Activated CD8-positive, alpha-beta memory T cell treated with anti-CD3 and anti-CD28 coated beads, Interleukin-2, amount 50 U/mL, for 1 hour (primary cell): Measurements from ENCODE around the gene ZNF836.
"Not testable (repeated sequence)": the region's sequence is repeated elsewhere in the genome, so short reads cannot be mapped to it uniquely, and the experiment has no call there.

Experiments
- DNase-seq: peaks from one replicate; pipeline ENCODE4 v3.0.0-alpha.2; 2020; ENCODE audit errors: extremely low read depth

Gene ZNF836

DNA sequence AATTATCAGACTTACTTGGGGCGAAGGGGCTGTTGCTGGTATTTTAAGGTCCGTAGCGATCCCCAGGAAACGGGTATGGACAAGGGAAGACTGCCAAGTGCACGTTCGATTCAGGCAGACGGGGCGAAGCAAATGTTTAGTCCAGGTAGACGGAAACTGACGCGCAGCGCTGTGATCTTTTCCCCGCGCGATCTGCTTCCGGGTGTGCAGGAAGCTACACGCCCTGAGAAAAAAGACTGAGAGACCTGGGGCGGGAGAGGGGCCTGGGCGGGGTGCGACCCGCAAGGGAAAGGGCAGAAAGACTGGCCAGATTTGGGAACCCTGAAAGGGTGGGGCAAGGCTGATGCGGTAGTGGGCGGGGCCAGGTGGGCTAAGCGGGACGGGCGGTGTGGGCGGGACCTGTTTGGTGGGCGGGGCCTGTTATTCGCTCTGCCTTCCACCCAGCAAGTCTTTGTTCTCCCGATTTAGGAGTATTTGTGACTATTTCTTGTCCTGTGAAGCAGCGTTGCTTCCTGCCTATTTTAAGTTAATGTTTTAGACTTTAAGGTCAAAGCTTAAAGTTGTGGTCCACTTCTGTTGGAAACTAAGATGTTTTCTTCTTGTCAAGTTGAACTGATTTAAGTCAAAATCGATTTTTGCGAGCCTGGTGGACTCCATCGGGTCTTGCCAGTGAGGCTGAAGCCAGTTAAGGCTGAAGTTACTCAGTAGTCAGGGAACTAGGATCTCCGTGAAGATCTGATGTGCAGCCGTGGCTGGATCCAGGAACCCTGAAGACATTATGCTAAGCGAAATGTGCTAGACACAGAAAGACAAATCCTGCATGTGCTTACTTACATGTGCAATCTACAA, at the start of gene ZNF836:
ZNF836 (minus strand) TSS at position 301 of the 849 bp plus-strand sequence. CDS start 3,549 bp downstream, outside the sequence.
- DNase-seq: peak; percentile 84

DNA sequence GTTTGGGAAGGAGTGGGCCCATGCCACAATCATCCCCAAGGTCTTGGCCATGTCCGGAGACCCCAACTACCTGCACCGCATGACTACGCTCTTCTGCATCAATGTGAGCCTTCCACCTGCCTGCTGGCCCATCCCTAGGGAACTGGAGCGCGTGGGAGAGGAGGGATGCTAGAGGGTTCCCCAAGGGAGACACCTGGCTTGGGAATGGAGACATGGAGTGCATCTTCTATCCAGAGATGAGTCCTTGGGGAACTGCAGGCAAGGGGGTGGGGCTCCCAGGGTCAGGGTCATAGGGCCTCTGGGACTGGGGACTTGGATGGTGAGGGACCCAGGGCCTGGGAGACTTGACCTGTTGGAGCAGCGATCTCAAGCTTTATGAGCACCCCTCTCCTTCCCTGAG, 49.6 kb upstream of the ZNF836 start:
- DNase-seq: no peak

DNA sequence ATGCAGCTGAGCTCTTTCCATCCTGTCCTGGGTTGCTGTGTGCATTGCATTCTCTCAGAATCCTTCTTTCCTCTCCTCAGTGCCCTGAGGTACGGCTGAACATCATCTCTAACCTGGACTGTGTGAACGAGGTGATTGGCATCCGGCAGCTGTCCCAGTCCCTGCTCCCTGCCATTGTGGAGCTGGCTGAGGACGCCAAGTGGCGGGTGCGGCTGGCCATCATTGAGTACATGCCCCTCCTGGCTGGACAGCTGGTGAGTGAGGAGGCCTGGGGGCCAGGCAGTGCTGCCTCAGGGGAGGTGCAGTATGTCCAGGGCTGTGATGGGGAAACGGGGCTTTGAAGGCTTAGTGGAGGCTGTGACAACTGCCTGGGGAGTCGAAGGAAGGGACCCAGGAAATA, 48.2 kb upstream of the ZNF836 start:
- no peak for DNase-seq

DNA sequence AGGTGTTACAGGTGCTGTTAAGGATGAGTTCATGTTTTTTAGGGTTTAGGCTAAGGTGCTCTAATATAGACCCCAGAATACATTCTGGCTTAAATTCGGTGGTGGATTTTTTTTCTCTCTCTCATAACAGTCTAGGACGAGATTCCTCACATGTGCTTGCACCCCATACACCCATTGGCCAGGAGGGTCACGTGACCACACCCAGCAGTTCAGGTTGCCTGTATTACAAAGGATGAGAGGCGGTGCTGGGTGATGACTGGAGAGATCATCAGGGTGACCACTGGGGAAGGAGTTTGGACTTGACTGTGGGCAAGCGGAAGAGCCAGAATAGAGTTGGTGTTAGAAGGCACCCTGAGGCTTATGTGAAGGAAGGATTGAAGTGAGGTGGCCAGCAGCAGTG, 46.2 kb upstream of the ZNF836 start:
- no peak for DNase-seq

DNA sequence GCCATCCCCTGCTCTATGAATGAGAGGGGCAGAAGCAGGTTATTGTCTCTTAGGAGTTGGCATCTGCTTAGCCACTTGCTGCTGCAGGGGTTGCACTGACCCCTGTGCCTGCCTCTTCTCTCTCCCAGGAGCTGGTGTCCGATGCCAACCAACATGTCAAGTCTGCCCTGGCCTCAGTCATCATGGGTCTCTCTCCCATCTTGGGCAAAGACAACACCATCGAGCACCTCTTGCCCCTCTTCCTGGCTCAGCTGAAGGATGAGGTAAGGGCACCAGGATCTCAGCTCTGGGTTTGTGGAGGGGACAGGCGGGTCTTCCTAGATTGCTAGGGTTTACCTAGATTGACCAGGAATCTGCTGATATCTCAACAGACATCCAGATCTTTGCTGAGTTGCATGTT, 45.0 kb upstream of the ZNF836 start:
- DNase-seq: no peak

DNA sequence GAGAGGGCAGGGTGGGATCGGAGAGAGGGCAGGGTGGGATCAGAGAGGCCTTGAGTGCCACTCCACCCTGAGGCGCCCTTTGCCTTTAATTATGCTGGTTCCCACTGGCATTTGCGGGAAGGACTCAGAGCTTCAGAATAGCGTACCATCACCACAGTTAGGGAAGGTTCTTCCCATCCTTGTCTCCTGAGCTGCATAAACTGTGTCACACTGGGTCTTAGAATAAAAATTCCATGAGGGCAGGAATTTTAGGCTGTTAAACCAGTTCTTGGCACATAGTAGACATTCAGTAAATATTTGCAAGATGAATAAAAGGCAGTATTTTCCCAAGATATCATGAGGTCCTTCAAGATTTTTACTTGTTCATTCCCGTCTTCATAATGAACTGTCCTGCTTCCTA, 42.8 kb upstream of the ZNF836 start:
- DNase-seq: no peak

DNA sequence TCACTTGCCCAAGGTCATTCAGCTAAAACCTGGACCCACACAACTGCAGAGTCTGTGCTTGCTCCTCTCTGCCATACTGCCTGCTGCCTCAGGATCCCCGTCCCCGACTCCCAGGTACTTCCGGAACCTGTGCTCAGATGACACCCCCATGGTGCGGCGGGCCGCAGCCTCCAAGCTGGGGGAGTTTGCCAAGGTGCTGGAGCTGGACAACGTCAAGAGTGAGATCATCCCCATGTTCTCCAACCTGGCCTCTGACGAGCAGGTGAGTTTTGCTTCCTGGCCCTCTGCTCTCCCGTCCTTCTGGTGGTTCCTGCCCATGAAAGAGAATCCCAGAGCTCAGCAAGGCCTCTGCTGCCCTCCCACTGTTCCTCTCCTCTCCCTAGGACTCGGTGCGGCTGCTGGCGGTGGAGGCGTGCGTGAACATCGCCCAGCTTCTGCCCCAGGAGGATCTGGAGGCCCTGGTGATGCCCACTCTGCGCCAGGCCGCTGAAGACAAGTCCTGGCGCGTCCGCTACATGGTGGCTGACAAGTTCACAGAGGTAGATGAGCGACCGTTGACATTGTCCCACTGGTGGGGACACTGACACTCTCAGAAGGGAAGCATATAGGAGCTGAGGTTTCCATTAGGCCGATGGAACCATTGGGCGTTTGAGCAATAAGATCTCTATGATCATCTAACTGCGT, 41.3 kb upstream of the ZNF836 start:
- no peak for DNase-seq

DNA sequence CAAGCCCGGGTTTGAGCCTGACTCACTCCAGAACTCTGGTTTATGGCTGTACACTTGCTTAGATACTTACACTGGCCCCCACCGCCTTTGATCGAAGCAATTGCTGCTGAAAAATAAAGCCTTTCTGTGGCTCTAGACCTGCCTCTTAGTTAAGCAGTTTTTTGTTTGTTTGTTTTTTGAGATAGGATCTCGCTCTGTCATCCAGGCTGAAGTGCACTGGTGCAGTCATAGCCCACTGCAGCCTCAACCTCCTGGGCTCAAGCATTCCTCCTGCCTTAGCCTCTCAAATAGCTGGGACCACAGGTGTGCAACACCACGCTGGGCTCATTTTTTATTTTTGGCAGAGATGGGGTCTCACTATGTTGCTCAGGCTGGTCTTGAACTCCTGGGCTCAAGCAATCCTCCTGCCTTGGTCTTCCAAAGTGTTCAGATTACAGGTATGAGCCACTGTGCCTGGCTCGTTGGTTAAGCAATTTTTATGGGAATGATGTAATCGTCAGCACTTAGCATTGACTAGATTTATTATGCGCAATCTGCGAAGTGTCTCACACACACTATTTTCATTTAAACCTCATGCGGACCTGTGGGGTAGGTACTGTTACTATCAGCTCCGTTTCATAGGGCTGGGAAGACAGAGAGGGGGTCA, 40.6 kb upstream of the ZNF836 start:
- DNase-seq: no peak

DNA sequence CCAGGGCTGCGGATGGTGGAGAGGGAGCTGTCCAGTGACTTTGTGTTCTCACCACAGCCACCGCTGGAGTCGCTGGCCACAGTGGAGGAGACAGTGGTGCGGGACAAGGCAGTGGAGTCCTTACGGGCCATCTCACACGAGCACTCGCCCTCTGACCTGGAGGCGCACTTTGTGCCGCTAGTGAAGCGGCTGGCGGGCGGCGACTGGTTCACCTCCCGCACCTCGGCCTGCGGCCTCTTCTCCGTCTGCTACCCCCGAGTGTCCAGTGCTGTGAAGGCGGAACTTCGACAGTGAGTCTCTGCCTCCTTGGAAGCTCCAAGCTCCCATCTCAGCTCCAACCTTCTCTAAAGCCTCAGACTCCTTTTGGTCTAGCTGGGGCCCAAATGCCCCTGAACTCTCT, 39.8 kb upstream of the ZNF836 start:
- DNase-seq: no peak

DNA sequence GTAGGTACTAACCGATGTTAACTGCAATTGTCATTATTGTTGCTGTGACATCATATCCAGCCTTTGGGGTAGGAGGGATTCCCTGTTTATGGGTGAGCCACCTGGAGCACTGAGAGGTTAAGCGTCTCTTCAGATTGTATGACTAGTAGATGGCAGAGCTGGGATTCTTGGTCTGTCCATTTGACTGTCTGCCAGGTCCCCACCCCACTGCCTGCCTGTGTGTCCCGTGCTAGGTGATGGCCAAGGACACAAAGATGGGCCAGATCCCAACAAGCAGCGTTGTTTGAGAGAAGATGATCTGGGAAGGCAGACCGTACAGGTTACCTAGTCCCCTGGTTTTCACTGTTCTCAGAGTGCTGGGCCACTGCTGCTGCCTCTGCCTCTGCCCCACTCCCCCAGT, 35.1 kb upstream of the ZNF836 start:
- DNase-seq: no peak

DNA sequence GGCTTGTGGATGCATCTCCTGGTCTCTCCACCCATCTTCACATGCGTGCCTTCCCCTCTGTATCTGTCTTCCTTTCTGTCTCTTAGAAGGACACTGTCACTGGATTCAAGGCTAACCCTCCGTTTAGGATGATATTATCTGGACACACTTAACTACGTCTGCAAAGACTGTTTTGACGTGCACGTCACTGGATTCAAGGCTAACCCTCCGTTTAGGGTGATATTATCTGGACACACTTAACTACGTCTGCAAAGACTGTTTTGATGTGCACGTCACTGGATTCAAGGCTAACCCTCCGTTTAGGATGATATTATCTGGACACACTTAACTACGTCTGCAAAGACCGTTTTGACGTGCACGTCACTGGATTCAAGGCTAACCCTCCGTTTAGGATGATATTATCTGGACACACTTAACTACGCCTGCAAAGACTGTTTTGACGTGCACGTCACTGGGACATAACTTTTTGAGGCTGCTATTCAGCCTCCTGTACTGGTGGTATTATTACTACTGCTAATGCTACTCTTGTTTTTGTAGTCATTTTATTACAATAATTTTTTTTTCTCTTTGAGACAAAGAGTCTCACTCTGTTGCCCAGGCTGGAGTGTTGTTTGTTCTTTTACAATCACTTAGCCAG, 29.5 kb upstream of the ZNF836 start:
- DNase-seq: not testable (repeated sequence)

DNA sequence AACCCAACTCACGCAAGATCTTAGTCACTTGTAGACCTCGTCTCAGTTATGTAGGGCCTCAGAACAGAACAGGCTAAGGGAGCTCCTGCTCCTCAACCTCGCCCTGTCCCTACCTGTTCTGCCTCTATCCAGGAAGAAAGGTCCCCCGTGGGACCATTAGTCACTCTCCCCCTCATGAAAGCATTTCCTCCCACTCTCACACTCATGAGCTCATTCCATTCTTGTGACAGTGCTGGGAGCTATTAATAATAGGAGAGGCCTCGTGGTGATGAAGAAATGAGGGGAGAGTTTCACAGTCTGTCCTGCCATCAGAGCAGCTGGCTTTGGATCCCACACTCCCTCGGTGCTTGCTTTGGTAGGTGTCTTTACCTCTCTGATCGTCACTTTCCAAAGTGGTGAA, 28.6 kb upstream of the ZNF836 start:
- DNase-seq: no peak

DNA sequence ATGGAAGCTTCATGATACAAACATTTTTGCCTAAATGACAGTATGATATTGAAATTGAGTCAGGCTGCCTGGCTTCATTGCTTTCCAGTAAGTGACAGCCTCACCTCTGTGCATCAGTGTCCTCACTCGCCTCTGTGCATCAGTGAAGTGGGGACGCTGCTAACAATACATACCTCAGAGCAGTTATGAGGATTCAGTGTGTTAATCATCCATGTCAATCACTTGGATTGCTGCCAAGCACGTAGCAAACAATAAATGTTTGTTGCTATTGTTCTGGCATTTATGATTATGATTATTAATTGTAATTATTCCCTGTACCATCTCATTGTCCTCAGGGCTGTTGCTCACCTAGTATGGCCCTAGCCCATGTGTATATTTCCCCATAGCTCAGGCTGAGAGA, 27.3 kb upstream of the ZNF836 start:
- DNase-seq: no peak

DNA sequence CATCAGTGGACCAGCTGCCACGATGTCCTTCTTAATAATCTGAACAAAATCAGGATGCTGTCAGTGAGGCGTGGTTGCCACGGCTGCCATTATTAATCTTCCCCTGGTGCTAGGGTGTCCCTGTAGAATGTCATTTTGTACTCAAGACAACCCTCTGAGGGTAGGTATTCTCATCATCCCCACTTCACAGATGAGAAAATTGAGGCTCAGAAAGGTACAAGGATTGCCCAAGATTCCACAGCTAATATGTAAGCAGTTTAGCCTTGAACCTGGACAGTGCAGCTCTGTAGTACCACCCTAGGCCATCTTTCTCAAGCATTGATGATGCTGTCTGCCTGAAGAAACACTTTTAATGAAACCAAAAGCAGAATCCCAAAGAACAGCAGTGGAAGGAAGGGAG, 26.5 kb upstream of the ZNF836 start:
- no peak for DNase-seq

DNA sequence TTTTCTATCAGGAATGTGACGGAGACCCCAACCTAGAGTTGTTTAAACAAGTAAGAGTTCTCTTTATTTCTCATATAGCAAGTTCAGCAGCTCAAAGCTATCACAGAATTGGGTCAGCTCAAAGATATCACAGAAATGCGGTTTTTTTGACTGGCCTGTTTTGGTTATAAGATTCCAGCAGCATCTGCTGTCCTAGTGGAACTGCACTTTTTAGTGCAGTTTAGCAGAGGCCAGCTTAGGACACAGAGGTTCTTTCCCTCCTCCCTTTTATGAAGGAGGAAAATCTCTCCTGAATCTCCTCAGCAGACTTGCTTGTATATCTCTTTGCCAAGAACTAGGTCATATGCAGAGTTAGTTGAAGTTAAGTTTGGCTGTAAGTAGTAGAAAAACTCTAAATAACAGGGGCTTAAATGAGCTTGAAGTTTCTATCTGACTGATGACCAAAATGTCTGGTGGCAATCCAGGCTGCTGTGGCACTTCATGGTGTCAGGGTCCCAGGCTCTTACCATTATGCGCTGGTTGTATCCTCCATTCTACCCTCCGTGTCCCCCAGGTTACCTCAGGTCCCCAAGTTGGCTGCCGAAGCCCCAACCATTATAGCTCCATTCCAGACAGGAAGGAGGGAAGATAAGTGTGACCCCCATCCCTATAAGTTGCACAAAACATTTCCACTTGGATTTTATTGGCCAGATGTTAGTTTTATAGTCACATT, 25.0 kb upstream of the ZNF836 start:
- no peak for DNase-seq

DNA sequence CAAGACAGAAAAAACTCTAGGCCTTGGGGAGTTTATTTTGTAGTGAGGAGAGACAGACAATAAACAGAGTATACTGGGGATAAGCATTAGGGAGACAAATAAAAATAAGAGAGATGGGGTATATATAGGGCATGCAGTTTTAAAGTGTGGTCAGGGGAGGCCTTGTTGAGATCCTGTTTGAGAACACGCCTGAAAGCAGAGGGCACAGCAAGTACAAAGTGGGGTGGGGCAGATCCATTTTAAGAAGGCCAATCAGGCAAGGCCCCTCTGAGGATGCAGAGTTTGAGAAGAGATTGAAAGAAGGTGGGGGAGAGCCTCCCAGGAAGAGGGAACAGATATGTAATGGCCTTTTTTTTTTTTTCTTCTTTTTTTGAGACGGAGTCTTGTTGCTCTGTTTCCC, 20.5 kb upstream of the ZNF836 start:
- no peak for DNase-seq

DNA sequence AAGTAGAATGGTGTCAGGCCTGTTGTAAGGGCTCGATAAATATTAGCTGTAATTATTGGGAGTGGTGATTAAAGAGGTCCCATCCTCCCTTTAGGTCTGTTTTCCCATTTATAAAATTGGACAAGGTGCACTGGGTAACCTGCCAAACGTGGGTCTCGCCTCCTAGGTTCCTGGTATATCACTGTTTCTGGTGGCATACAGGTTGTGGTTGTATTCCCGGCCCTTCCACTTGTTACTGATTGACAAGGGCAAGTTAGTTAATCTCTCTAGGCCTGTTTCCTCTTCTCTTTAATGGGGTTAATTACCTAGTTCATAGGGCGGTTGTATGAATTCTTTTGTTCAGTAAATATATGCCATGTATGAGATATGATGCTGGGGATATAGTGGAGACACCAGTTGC, 20.0 kb upstream of the ZNF836 start:
- no peak for DNase-seq

DNA sequence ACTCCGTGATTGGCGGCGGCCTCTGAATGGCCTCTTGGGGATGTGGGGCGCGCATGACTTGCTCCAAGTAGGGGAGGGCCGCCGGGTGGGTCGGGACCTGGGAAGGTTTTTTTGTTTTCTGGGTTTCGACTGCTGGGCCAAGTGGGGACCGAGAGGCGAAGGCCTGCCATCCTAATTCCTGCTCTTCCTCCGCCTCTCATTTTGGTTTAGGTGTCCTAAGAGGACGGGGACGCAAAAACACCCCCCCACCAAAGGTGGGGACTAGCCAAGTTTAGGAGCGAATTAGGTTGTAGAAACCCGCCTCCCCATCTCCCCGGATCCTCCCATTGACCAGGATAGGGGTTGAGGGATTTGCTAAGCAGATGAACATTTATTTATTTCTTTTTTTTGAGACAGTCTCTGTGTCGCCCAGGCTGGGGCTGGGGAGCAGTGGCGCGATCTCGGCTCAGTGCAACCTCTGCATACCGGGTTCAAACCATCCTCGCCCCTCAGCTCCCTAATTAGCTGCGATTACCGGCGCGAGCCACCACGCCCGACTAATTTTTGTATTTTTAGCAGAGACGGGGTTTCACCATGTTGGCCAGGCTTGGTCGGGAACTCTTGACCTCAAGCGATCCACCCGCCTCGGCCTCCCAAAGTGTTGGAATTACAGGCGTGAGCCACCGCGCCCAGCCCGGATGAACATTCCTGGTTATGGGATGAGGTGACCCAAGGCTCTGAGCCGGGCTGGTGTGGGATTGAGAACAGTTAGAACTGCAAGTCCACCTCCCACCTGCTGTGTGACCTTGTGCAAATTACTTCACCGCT, 19.3 kb upstream of the ZNF836 start:
- no peak for DNase-seq

DNA sequence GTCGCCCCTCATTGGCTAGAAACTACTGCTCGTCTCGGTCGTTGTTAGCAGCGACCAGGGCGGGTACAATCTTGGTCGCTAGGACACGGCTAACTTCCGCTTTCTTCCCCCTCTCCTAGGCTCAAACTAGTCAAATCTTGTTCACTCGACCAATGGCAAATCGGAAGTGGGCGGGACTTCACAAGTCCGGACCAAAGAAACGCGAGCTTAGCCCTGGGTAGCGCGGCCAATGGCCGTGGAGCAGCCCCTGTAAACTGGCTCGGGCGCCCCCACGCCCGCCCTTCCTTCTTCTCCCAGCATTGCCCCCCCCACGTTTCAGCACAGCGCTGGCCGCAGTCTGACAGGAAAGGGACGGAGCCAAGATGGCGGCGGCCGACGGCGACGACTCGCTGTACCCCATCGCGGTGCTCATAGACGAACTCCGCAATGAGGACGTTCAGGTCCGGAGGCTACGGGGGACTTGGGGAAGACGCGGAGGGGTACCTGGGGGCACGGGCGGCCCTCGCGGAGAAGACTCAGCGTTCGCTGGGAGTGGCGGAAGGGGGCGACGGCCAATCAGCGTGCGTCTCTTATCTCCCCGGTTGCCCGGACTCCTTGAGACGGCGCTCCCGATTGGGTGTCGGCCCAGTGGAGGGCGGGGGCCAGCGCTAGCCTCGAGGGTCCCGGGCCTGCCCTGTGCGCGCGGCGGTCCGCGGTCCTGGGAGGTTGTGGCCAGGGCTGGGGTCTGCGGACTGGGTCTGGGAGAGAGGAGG, 18.5 kb upstream of the ZNF836 start, which contains the start of gene PPP2R1A:
PPP2R1A (plus strand) TSS at position 318 of the 752 bp plus-strand sequence; CDS start at position 363, 45 bp downstream.
- DNase-seq: peak; percentile 100
